ENCODE data around the gene SCAF8.

SCAF8 gene

DNA sequence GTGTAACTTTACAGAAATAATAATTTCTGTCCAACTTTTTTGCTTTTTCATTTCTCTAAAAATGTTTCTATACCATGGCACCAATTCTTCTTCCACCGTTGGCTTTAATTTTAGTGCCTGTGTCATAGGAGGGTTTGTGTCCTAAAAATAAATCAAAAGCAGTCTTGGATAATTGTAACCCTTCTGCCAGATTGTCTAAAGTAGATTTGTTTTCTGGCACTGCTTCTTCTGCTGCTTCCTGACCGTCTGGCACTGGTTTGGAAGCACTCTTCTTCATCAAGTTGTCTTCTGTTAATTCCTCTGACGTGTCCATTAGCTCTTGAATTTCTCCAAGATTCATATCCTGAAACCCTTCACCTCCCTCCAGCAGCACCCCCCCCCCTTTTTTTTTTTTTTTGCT is 33.1 kb downstream of the SCAF8 start:
- WGBS, 2 donors (ENCODE audit: extremely low coverage in 2 of 2, insufficient read length in 2 of 2, insufficient replicate concordance in 1 of 2), result no CpG with 5 or more reads among the region's 3 CpGs
- no peak overlapping the region for H4K91ac ChIP-seq (ENCODE audit: low read depth, low read length, poor library complexity)
- no peak overlapping the region for H3K18ac ChIP-seq (ENCODE audit: low read length)
- peaks cover 2 to 38% of the 10 kb centered on the region in 2 donors for H3K36me3 ChIP-seq (replicated peaks in 1 of 2; ENCODE audit: control insufficient read depth in 2 of 2, insufficient read depth in 2 of 2, low read length in 2 of 2)
- no peaks in the 10 kb centered on the region for H3K27me3 ChIP-seq (ENCODE audit: control insufficient read depth in 3 of 3, insufficient read depth in 3 of 3, low read depth in 1 of 3, low read length in 3 of 3)
- H3K9me3 ChIP-seq (replicated peaks in 1 of 2; ENCODE audit: control insufficient read depth in 2 of 2, insufficient read depth in 1 of 2, low read depth in 1 of 2, low read length in 2 of 2), result peaks cover 0 to 17% of the 10 kb centered on the region in 2 donors
- no peak overlapping the region for H3K14ac ChIP-seq (ENCODE audit: low read length)
- H2AK5ac ChIP-seq (ENCODE audit: low read depth, low read length), result no peak overlapping the region
- no peak overlapping the region for H3K4me3 ChIP-seq (ENCODE audit: low read length in 2 of 2)
- H3K4me2 ChIP-seq (ENCODE audit: insufficient read depth, low read length, poor library complexity, severe bottlenecking), result no peak overlapping the region
- no peak for DNase-seq (ENCODE audit: low spot score)
- no peak overlapping the region for H3K9ac ChIP-seq (ENCODE audit: low read depth, low read length, poor library complexity)
- H2AFZ ChIP-seq (ENCODE audit: low read length), result no peak overlapping the region
- no peak overlapping the region for H2BK15ac ChIP-seq (ENCODE audit: low read length)
- H3K79me1 ChIP-seq (ENCODE audit: low read depth, low read length), result peaks cover 6% of the 10 kb centered on the region
- no peak overlapping the region for H2BK120ac ChIP-seq (ENCODE audit: low read depth, low read length)
- no peak overlapping the region for H3K4ac ChIP-seq (ENCODE audit: low read length)
- no peak overlapping the region for H3K27ac ChIP-seq (replicated peaks; ENCODE audit: low read length)
- no peak overlapping the region for H2BK12ac ChIP-seq (ENCODE audit: low read length)
- H3K23ac ChIP-seq (ENCODE audit: low read depth, low read length, poor library complexity), result no peak overlapping the region
- no peak overlapping the region for H4K8ac ChIP-seq (ENCODE audit: low read depth, low read length)
- peaks cover 9 to 15% of the 10 kb centered on the region in 2 donors for H3K4me1 ChIP-seq (ENCODE audit: control insufficient read depth in 2 of 2, insufficient read depth in 1 of 2, low read depth in 1 of 2, low read length in 2 of 2)
- no peak overlapping the region for H2BK5ac ChIP-seq (ENCODE audit: low read length)

DNA sequence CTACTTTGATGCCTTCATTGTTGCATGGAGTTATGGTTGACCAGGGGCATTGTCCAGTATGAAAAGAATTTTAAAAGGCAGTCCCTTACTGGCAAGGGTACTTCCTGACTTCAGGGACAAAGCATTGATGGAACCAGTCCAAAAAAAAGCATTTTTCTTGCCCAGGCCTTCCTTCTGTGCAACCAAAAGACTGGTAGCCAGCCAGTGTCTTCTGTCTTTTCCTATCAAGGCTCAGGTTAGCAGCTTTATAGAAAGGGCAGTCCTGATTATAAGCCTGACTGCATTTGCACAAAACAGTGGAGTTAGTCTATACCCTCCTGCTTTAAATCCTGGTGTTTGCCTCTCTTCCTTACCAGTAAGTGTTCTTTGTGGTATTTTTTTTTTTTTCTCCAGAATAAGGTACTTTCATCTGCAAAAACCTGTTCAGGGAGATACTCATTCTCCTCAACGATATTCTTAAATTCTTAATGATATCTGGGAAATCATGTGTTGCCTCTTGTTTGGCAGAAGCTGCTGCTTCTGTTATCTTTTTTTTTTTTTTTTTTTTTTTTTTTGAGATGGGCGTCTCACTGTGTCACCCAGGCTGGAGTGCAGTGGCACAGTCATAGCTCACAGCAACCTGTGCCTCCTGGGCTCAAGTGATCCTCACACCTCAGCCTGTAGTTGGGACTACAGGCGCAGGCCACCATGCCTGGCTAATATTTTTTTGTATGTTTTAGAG is 33.9 kb downstream of the SCAF8 start:
- H3K4me2 ChIP-seq (ENCODE audit: insufficient read depth, low read length, poor library complexity, severe bottlenecking), result peak overlapping the region; percentile 20
- no peak overlapping the region for H3K18ac ChIP-seq (ENCODE audit: low read length)
- no peak overlapping the region for H4K8ac ChIP-seq (ENCODE audit: low read depth, low read length)
- no CpG with 5 or more reads among the region's 3 CpGs for WGBS, 2 donors (ENCODE audit: extremely low coverage in 2 of 2, insufficient read length in 2 of 2, insufficient replicate concordance in 1 of 2)
- no peak overlapping the region for H2AFZ ChIP-seq (ENCODE audit: low read length)
- no peak overlapping the region for H4K91ac ChIP-seq (ENCODE audit: low read depth, low read length, poor library complexity)
- peaks cover 2 to 44% of the 10 kb centered on the region in 2 donors for H3K36me3 ChIP-seq (replicated peaks in 1 of 2; ENCODE audit: control insufficient read depth in 2 of 2, insufficient read depth in 2 of 2, low read length in 2 of 2)
- peaks cover 9 to 15% of the 10 kb centered on the region in 2 donors for H3K4me1 ChIP-seq (ENCODE audit: control insufficient read depth in 2 of 2, insufficient read depth in 1 of 2, low read depth in 1 of 2, low read length in 2 of 2)
- peaks cover 4% of the 10 kb centered on the region for H3K79me1 ChIP-seq (ENCODE audit: low read depth, low read length)
- H3K23ac ChIP-seq (ENCODE audit: low read depth, low read length, poor library complexity), result no peak overlapping the region
- peak; percentile 51 for DNase-seq (ENCODE audit: low spot score)
- H3K4ac ChIP-seq (ENCODE audit: low read length), result no peak overlapping the region
- H2BK15ac ChIP-seq (ENCODE audit: low read length), result no peak overlapping the region
- H2AK5ac ChIP-seq (ENCODE audit: low read depth, low read length), result no peak overlapping the region
- H3K9ac ChIP-seq (ENCODE audit: low read depth, low read length, poor library complexity), result no peak overlapping the region
- H3K14ac ChIP-seq (ENCODE audit: low read length), result no peak overlapping the region
- no peak overlapping the region for H2BK120ac ChIP-seq (ENCODE audit: low read depth, low read length)
- no peak overlapping the region for H2BK5ac ChIP-seq (ENCODE audit: low read length)
- no peak overlapping the region for H3K4me3 ChIP-seq (ENCODE audit: low read length in 2 of 2)
- no peaks in the 10 kb centered on the region for H3K27me3 ChIP-seq (ENCODE audit: control insufficient read depth in 3 of 3, insufficient read depth in 3 of 3, low read depth in 1 of 3, low read length in 3 of 3)
- peak overlapping the region; percentile 74 for H3K27ac ChIP-seq (replicated peaks; ENCODE audit: low read length)
- no peak overlapping the region for H2BK12ac ChIP-seq (ENCODE audit: low read length)
- H3K9me3 ChIP-seq (replicated peaks in 1 of 2; ENCODE audit: control insufficient read depth in 2 of 2, insufficient read depth in 1 of 2, low read depth in 1 of 2, low read length in 2 of 2), result peaks cover 0 to 15% of the 10 kb centered on the region in 2 donors

DNA sequence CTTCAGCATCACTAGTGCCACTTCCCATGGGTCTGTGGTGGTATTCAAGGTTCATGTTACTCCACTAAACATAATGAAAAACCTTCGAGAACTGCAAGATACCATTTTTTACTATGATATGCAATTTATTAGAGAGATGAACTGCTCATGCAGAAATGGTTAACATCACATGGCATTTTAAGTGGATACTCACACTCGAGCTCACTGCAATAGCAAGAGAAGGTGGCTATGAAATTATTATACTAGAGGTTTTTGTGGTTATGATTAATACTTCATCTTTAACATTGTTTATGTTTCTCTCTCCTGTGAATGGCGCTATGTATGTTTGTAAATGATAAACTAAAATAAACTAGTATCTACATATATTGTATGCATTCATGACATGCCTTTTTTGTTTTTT is 35.1 kb downstream of the SCAF8 start:
- no peak overlapping the region for H2BK120ac ChIP-seq (ENCODE audit: low read depth, low read length)
- no peak overlapping the region for H3K4me3 ChIP-seq (ENCODE audit: low read length in 2 of 2)
- peaks cover 2 to 46% of the 10 kb centered on the region in 2 donors for H3K36me3 ChIP-seq (replicated peaks in 1 of 2; ENCODE audit: control insufficient read depth in 2 of 2, insufficient read depth in 2 of 2, low read length in 2 of 2)
- no peak overlapping the region for H3K18ac ChIP-seq (ENCODE audit: low read length)
- H2AK5ac ChIP-seq (ENCODE audit: low read depth, low read length), result no peak overlapping the region
- H3K14ac ChIP-seq (ENCODE audit: low read length), result no peak overlapping the region
- H3K9me3 ChIP-seq (replicated peaks in 1 of 2; ENCODE audit: control insufficient read depth in 2 of 2, insufficient read depth in 1 of 2, low read depth in 1 of 2, low read length in 2 of 2), result peaks cover 0 to 15% of the 10 kb centered on the region in 2 donors
- H3K23ac ChIP-seq (ENCODE audit: low read depth, low read length, poor library complexity), result no peak overlapping the region
- no peak overlapping the region for H2AFZ ChIP-seq (ENCODE audit: low read length)
- no peak overlapping the region for H4K8ac ChIP-seq (ENCODE audit: low read depth, low read length)
- no peak overlapping the region for H3K4ac ChIP-seq (ENCODE audit: low read length)
- no peak overlapping the region for H2BK5ac ChIP-seq (ENCODE audit: low read length)
- H3K4me2 ChIP-seq (ENCODE audit: insufficient read depth, low read length, poor library complexity, severe bottlenecking), result no peak overlapping the region
- H3K9ac ChIP-seq (ENCODE audit: low read depth, low read length, poor library complexity), result no peak overlapping the region
- H2BK15ac ChIP-seq (ENCODE audit: low read length), result no peak overlapping the region
- H4K91ac ChIP-seq (ENCODE audit: low read depth, low read length, poor library complexity), result no peak overlapping the region
- no peak for DNase-seq (ENCODE audit: low spot score)
- H3K4me1 ChIP-seq (ENCODE audit: control insufficient read depth in 2 of 2, insufficient read depth in 1 of 2, low read depth in 1 of 2, low read length in 2 of 2), result peaks cover 9 to 15% of the 10 kb centered on the region in 2 donors
- H3K27ac ChIP-seq (replicated peaks; ENCODE audit: low read length), result no peak overlapping the region
- peaks cover 4% of the 10 kb centered on the region for H3K79me1 ChIP-seq (ENCODE audit: low read depth, low read length)
- WGBS, 2 donors (ENCODE audit: extremely low coverage in 2 of 2, insufficient read length in 2 of 2, insufficient replicate concordance in 1 of 2), result no CpG with 5 or more reads among the region's 3 CpGs
- H2BK12ac ChIP-seq (ENCODE audit: low read length), result no peak overlapping the region
- H3K27me3 ChIP-seq (ENCODE audit: control insufficient read depth in 3 of 3, insufficient read depth in 3 of 3, low read depth in 1 of 3, low read length in 3 of 3), result no peaks in the 10 kb centered on the region

DNA sequence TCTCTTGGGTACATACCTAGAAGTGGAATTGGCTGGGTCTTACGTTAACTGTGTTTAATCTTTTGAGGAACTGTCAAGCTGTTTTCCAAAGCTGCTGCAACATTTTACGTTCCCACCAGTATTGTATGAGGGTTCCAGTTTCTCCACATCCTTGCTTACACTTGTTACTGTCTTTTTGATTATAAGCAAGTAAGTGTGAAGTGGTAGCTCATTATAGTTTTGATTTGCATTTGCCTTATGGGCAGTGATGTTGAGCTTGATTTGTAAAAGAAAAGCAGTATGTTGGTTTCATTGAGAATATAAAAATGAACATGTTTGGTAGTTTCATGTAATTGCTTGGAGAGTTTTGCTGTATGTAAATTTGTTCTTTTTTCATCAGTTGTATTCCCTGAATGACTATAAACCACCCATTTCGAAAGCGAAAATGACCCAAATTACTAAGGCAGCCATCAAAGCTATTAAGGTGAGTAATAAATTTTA is 40.4 kb downstream of the SCAF8 start:
- no peak overlapping the region for H4K91ac ChIP-seq (ENCODE audit: low read depth, low read length, poor library complexity)
- H3K36me3 ChIP-seq (replicated peaks in 1 of 2; ENCODE audit: control insufficient read depth in 2 of 2, insufficient read depth in 2 of 2, low read length in 2 of 2), result peaks cover 2 to 73% of the 10 kb centered on the region in 2 donors
- H2BK15ac ChIP-seq (ENCODE audit: low read length), result no peak overlapping the region
- H3K4me3 ChIP-seq (ENCODE audit: low read length in 2 of 2), result no peak overlapping the region
- no peak overlapping the region for H3K23ac ChIP-seq (ENCODE audit: low read depth, low read length, poor library complexity)
- H2BK120ac ChIP-seq (ENCODE audit: low read depth, low read length), result no peak overlapping the region
- WGBS, 2 donors (ENCODE audit: extremely low coverage in 2 of 2, insufficient read length in 2 of 2, insufficient replicate concordance in 1 of 2), result no CpG with 5 or more reads among the region's 4 CpGs
- H3K4me1 ChIP-seq (ENCODE audit: control insufficient read depth in 2 of 2, insufficient read depth in 1 of 2, low read depth in 1 of 2, low read length in 2 of 2), result no peaks in the 10 kb centered on the region
- H2AFZ ChIP-seq (ENCODE audit: low read length), result no peak overlapping the region
- H3K4me2 ChIP-seq (ENCODE audit: insufficient read depth, low read length, poor library complexity, severe bottlenecking), result no peak overlapping the region
- no peak overlapping the region for H3K9ac ChIP-seq (ENCODE audit: low read depth, low read length, poor library complexity)
- H3K9me3 ChIP-seq (replicated peaks in 1 of 2; ENCODE audit: control insufficient read depth in 2 of 2, insufficient read depth in 1 of 2, low read depth in 1 of 2, low read length in 2 of 2), result peaks cover 0 to 17% of the 10 kb centered on the region in 2 donors
- no peak overlapping the region for H2AK5ac ChIP-seq (ENCODE audit: low read depth, low read length)
- H3K27me3 ChIP-seq (ENCODE audit: control insufficient read depth in 3 of 3, insufficient read depth in 3 of 3, low read depth in 1 of 3, low read length in 3 of 3), result no peaks in the 10 kb centered on the region
- H3K4ac ChIP-seq (ENCODE audit: low read length), result no peak overlapping the region
- H3K14ac ChIP-seq (ENCODE audit: low read length), result no peak overlapping the region
- H3K79me1 ChIP-seq (ENCODE audit: low read depth, low read length), result peaks cover 4% of the 10 kb centered on the region
- no peak for DNase-seq (ENCODE audit: low spot score)
- no peak overlapping the region for H3K27ac ChIP-seq (replicated peaks; ENCODE audit: low read length)
- H2BK12ac ChIP-seq (ENCODE audit: low read length), result no peak overlapping the region
- H3K18ac ChIP-seq (ENCODE audit: low read length), result no peak overlapping the region
- H2BK5ac ChIP-seq (ENCODE audit: low read length), result no peak overlapping the region
- no peak overlapping the region for H4K8ac ChIP-seq (ENCODE audit: low read depth, low read length)
